ENCODE data around the gene GLI3. TPM values are rescaled to one million over a fixed set of nuclear protein-coding genes. Genes with fewer than 3 reads are reported as not detected.

Gene GLI3
- total and polyA plus RNA-seq, 12 donors = 1.1 to 18.0 (median 4.6) TPM

- Histone ChIP-seq H3K27me3 (no peaks in the 10 kb centered on the region), H3K4me3 (no peak overlapping the region), H3K27ac (no peak overlapping the region), H3K4me1 (replicated peaks in 1 of 2) (no peaks in the 10 kb centered on the region), H3K9me3 (replicated peaks in 1 of 3) (no peaks in the 10 kb centered on the region), H3K36me3 (replicated peaks in 1 of 2) (no peaks in the 10 kb centered on the region)
- WGBS, 4 donors = 92 to 100% (median 98%) methylated on average over 1 of the region's 1 CpG
- TF ChIP-seq CTCF (IDR thresholded peaks at IDR 0.05) (no peak), POLR2A (IDR thresholded peaks at IDR 0.05) (no peak)
- no peak for DNase-seq
- intact Hi-C loops (cut with DNase I) = no loop called here
Observed at GRCh38 chr7:42083284-42083683, 153.7 kb downstream of the GLI3 start.

- WGBS, 4 donors = 52 to 80% (median 66%) methylated on average over 8 of the region's 8 CpGs
- no peak for TF ChIP-seq CTCF (IDR thresholded peaks at IDR 0.05)
- TF ChIP-seq POLR2A (IDR thresholded peaks at IDR 0.05) = no peak
- intact Hi-C loops (cut with DNase I) = no loop called here
- no peaks in the 10 kb centered on the region for H3K4me1 ChIP-seq (replicated peaks in 1 of 2)
- H3K4me3 ChIP-seq = no peak overlapping the region
- DNase-seq = peak in 4 of 7 donors; percentile 26 to 33 (median 29)
- no peak overlapping the region for H3K27ac ChIP-seq
- no peaks in the 10 kb centered on the region for H3K27me3 ChIP-seq
- H3K9me3 ChIP-seq (replicated peaks in 1 of 3) = no peaks in the 10 kb centered on the region
- no peaks in the 10 kb centered on the region for H3K36me3 ChIP-seq (replicated peaks in 1 of 2)
Observed at GRCh38 chr7:42082144-42082543, 154.9 kb downstream of the GLI3 start.

GRCh38 chr7:42081671-42082070 is 155.3 kb downstream of the GLI3 start:
- no peak for TF ChIP-seq POLR2A (IDR thresholded peaks at IDR 0.05)
- no peak for TF ChIP-seq CTCF (IDR thresholded peaks at IDR 0.05)
- Histone ChIP-seq H3K27ac (no peak overlapping the region), H3K27me3 (no peaks in the 10 kb centered on the region), H3K4me3 (no peak overlapping the region), H3K36me3 (replicated peaks in 1 of 2) (no peaks in the 10 kb centered on the region), H3K9me3 (replicated peaks in 1 of 3) (no peaks in the 10 kb centered on the region), H3K4me1 (replicated peaks in 1 of 2) (no peaks in the 10 kb centered on the region)
- DNase-seq = no peak
- WGBS, 4 donors = 57 to 66% (median 60%) methylated on average over 2 of the region's 2 CpGs
- intact Hi-C loops (cut with DNase I) = no loop called here

GRCh38 chr7:42080841-42081586 is 156.0 kb downstream of the GLI3 start:
- H3K4me1 ChIP-seq (replicated peaks in 1 of 2) = no peaks in the 10 kb centered on the region
- H3K36me3 ChIP-seq (replicated peaks in 1 of 2) = no peaks in the 10 kb centered on the region
- no peak for DNase-seq
- no peaks in the 10 kb centered on the region for H3K27me3 ChIP-seq
- TF ChIP-seq CTCF (IDR thresholded peaks at IDR 0.05) (no peak), POLR2A (IDR thresholded peaks at IDR 0.05) (no peak)
- no peaks in the 10 kb centered on the region for H3K9me3 ChIP-seq (replicated peaks in 1 of 3)
- WGBS, 4 donors = 76 to 82% (median 80%) methylated on average over 15 of the region's 15 CpGs
- no peak overlapping the region for H3K4me3 ChIP-seq
- intact Hi-C loops (cut with DNase I) = no loop called here
- H3K27ac ChIP-seq = no peak overlapping the region

Measured in adrenal gland (tissue), 12 donors.